H54 (cell line): ENCODE measurements around the gene NID1.
A peak's percentile ranks its signal among the peaks of the same experiment; 100 is the strongest.

Source experiments
- DNase-seq: peaks from one replicate; pipeline ENCODE4 v3.0.0; 2011; ENCODE audit warnings: low spot score, mixed read lengths; ENCODE audit not compliant: insufficient read length
- FAIRE-seq: peaks from 3 replicates; lab custom pipeline; 2011; peaks lifted over from hg19 to GRCh38; lab: Jason Lieb, UNC
- POLR2A ChIP-seq: IDR thresholded peaks from 2 replicates; pipeline ENCODE4 v1.6.1; 2011; ENCODE audit warnings: low read depth, mild to moderate bottlenecking, low read length

Gene NID1

GRCh38 chr1:235952950-235953615, 111.8 kb downstream of the NID1 start:
- no peak for TF ChIP-seq POLR2A
- no peak for FAIRE-seq
- DNase-seq = no peak

DNA sequence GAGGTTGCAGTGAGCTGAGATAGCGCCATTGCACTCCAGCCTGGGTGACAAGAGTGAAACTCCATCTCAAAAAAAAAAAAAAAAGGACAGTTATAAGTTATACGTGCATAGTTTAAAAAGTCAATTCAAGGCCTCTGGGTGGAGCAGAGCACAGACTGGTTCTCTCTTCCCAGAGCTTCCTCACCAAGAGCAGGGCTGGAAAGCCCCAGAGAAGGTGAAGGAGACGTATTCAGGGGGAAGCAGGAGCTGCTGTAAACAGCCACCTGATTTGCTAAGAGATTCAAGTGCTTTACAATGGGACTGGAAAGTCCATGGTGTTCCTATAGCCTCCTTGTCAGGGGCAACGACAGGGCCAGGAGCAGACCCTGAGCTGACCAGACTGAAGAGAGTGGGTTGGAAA, 113.2 kb downstream of the NID1 start:
- no peak for FAIRE-seq
- no peak for DNase-seq

GRCh38 chr1:235950318-235950717, 114.6 kb downstream of the NID1 start:
- DNase-seq = no peak
- FAIRE-seq = no peak
- TF ChIP-seq POLR2A = no peak

More for the DNA sequence above, 113.2 kb downstream of the NID1 start:
- TF ChIP-seq POLR2A = no peak

DNA sequence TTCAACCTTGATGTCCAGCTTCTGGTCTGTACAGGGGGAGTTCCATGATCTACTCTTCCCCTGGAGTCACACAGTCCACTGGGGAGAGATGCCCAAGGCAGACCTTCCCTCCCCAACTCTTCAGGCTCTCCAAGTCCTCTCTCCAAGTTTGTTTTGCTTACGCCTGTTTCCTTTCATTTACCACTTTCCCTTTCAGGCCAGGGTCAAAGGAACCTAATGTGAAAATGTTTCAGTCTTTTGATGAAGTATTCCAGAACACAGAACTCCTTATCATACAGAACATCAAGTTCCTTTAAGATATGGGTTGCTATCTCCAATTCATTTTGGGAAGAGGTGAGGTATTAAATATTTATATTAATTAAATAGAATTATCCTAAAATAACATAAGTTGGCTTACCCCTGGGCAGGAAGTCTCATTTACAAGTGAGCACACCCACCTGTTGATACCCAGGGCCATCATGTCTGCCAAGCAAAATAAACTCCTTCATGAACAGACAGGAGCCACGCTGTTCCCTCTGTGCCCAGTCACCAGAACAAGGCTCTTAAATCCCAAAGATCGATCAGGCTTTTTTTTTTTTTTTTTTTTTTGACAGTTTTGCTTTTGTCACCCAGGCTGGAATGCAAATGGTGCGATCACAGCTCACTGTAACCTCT, 116.0 kb downstream of the NID1 start:
- DNase-seq (no peak), FAIRE-seq (no peak)
- TF ChIP-seq POLR2A = no peak

- no peak for FAIRE-seq
- no peak for DNase-seq
- no peak for TF ChIP-seq POLR2A
Measured at GRCh38 chr1:235947989-235948388, 116.9 kb downstream of the NID1 start.

GRCh38 chr1:235946571-235946981, 118.3 kb downstream of the NID1 start:
- TF ChIP-seq POLR2A = no peak
- FAIRE-seq = no peak
- no peak for DNase-seq

DNA sequence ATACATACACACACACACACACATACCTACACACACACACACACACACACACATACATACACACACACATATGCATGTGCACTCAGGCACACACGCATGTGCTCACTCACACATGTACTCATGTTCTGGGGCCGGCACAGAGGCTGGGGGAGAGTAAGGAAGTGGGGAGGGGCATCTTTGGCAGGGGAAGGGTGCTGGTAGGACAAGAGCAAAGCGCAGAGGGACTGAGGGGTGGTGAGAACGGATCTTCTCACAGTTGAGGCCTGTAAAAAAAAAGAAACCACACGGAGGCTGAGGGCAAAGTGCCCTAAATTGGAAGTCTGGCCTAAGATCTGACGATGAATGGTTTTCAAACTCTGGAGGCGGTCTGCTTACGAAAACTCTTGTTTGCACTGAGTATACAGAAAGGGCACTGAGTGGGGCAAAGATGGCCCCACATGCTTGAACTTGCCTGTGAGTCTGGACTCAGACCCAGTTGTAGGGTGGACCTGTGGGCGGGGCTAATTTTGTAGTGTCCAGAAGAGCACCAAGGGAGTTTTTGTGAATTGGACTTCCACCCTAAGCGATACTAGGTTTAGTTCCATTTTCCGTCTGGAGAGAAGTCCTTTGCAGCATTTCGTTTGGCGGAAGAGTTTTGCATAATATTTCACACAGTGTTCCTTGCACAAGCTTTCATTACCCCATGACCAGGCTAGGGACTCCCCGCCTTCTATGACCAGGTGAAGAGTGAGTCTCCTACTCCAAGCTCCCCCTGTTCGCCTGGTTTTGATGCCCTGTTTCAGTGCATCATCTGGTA, 118.9 kb downstream of the NID1 start:
- TF ChIP-seq POLR2A = no peak
- no peak for DNase-seq
- no peak for FAIRE-seq

GRCh38 chr1:235943581-235944114, 121.2 kb downstream of the NID1 start:
- TF ChIP-seq POLR2A = no peak
- DNase-seq = peak; percentile 42
- no peak for FAIRE-seq

- DNase-seq (no peak), FAIRE-seq (no peak)
- TF ChIP-seq POLR2A = no peak
Measured at GRCh38 chr1:235942979-235943575, 121.8 kb downstream of the NID1 start.

DNA sequence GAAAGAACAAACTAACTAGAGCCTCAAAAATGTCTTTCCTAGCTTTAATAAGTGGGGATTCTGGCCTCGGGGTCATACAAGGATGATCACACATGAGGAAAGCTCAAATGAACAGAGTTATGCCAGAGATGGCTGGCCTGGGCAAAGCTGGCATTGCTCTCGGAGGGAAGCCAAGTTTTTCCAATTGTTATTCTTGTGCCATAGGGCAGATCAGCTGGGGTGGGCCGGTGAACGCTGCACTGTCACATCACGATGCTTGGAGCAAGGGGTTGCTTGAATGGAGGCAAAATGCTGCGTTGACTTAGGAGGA, 122.3 kb downstream of the NID1 start:
- FAIRE-seq = no peak
- no peak for DNase-seq
- TF ChIP-seq POLR2A = no peak

DNA sequence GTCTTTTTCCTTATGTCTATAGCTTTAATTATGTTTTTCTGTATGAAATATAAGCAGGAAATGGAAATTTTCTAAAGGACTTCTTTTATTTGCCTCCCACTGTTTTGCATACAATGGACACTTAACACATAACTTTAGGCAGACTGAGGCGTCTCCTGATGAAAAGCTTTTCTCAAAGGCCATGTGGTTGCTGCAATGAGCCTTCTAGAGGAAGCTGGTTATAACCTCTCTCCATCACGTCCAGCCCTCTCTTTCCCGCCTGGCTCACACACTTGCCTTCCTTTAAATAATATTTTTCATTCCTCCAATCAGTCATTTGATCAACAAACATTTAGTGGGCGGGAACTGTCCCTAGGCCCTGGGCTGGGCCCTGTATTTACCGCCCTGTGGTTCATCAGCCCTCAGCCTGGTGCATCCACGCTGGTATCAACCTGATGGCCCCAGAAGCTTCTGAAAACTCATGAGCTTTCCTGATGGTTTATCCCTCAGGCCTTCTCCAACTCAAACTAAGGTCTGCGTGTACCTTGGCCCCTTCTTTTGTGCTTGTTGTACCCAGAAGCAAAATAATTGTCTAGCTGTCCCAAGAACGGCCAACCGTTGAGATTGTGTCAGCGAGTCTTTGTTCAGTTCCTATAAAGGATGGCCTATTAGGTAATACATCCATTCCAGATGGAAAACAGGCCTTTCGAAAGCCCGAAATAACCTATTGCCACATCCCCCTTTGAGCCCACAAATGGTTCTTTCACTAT, 122.8 kb downstream of the NID1 start:
- TF ChIP-seq POLR2A = no peak
- DNase-seq (no peak), FAIRE-seq (no peak)

DNA sequence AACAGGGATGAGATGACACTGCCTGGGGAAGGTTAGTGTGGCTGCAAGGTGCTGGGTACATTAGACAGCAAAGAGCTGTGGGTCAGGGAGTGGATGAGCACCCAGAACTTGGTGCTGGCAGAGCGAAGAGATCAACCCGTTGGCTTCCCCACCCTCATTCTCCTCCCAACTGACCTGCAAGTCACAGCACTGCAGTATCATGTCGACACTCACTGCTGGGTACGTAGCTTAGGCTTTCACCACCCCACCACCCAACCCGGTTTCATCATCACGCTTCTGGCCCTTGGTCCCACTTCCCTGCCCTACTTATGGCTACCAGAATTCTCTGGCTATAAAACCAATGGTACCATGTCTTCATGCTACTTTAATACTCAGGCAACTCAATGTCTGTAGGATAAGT, 124.6 kb downstream of the NID1 start:
- TF ChIP-seq POLR2A = no peak
- FAIRE-seq (no peak), DNase-seq (no peak)

- DNase-seq = no peak
- TF ChIP-seq POLR2A = no peak
- FAIRE-seq = no peak
Measured at GRCh38 chr1:235939480-235939775, 125.5 kb downstream of the NID1 start.
